ENCODE measurements around the gene PRR15L. TPM values are rescaled to one million over a fixed set of nuclear protein-coding genes. Genes with fewer than 3 reads are reported as not detected.
"Not testable (repeated sequence)": the region's sequence is repeated elsewhere in the genome, so short reads cannot be mapped to it uniquely, and the experiment has no call there.

PRR15L gene
- total RNA-seq, 3 donors from 2014 or later, result 0.14 to 0.29 TPM; not detected in 1

DNA sequence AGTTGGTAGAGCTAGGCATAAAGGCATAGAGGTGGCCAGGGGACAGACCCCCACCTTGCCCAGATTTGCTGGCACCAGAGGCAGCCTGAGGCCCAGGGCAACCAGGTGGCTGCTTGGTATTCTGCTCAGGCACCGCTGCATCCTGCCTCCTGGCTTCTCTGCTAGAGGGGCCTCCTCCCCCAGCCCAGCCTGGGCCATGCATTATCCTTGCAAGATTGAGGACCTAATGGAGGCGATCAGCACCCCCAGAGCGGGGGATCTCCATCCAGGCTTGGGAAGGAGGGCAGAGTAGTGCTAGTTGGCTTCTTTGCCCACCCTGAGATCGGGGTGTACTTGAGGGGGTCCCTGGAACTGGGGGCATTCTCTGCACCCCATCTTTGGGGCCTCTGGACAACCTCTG lies 37.0 kb upstream of the PRR15L start:
- ATAC-seq, result no peak
- H3K36me3 Mint-ChIP-seq (ENCODE audit: insufficient read depth), result no peaks in the 10 kb centered on the region
- H3K4me3 Mint-ChIP-seq, result no peak overlapping the region
- no peaks in the 10 kb centered on the region for H3K4me1 Mint-ChIP-seq (ENCODE audit: low read depth)
- DNase-seq, result no peak
- H3K9me3 Mint-ChIP-seq, result no peaks in the 10 kb centered on the region
- peaks cover 15% of the 10 kb centered on the region for H3K27me3 Mint-ChIP-seq (ENCODE audit: low read depth)

GRCh38 chr17:47993964-47994363 lies 36.3 kb upstream of the PRR15L start:
- no peaks in the 10 kb centered on the region for H3K4me1 Mint-ChIP-seq (ENCODE audit: low read depth)
- ATAC-seq (no peak), DNase-seq (no peak)
- H3K36me3 Mint-ChIP-seq (ENCODE audit: insufficient read depth), result no peaks in the 10 kb centered on the region
- H3K27me3 Mint-ChIP-seq (ENCODE audit: low read depth), result peaks cover 15% of the 10 kb centered on the region
- no peaks in the 10 kb centered on the region for H3K9me3 Mint-ChIP-seq
- H3K4me3 Mint-ChIP-seq, result no peak overlapping the region

- Mint-ChIP-seq H3K27me3 (ENCODE audit: low read depth) (peaks cover 15% of the 10 kb centered on the region), H3K36me3 (ENCODE audit: insufficient read depth) (no peaks in the 10 kb centered on the region), H3K9me3 (no peaks in the 10 kb centered on the region), H3K4me3 (no peak overlapping the region), H3K4me1 (ENCODE audit: low read depth) (no peaks in the 10 kb centered on the region)
- DNase-seq (no peak), ATAC-seq (no peak)
Measured at GRCh38 chr17:47993031-47993564, 35.4 kb upstream of the PRR15L start.

DNA sequence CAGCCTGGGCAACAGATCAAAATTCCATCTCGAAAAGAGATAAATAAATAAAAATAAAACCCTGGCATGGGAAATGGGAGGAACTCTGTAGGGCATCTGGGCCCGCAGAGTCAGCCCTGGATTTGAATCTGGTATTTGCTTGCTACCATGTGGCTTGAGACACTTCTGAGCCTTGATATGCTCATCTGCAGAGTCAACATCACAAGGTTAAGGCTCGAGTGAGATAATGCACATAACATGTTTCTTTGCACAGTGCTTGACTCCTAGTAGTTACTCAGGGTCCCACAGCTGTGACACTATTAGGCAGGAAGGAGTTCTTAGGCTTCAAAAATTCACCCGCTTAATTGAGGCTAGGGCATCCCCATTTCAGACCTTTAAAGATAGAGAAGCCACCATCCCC lies 34.5 kb upstream of the PRR15L start:
- ATAC-seq (no peak), DNase-seq (no peak)
- no peaks in the 10 kb centered on the region for H3K4me1 Mint-ChIP-seq (ENCODE audit: low read depth)
- H3K9me3 Mint-ChIP-seq, result no peaks in the 10 kb centered on the region
- no peak overlapping the region for H3K4me3 Mint-ChIP-seq
- H3K36me3 Mint-ChIP-seq (ENCODE audit: insufficient read depth), result no peaks in the 10 kb centered on the region
- peaks cover 12% of the 10 kb centered on the region for H3K27me3 Mint-ChIP-seq (ENCODE audit: low read depth)

- H3K4me1 Mint-ChIP-seq (ENCODE audit: low read depth), result no peaks in the 10 kb centered on the region
Measured at GRCh38 chr17:47990962-47991731, 33.5 kb upstream of the PRR15L start.

DNA sequence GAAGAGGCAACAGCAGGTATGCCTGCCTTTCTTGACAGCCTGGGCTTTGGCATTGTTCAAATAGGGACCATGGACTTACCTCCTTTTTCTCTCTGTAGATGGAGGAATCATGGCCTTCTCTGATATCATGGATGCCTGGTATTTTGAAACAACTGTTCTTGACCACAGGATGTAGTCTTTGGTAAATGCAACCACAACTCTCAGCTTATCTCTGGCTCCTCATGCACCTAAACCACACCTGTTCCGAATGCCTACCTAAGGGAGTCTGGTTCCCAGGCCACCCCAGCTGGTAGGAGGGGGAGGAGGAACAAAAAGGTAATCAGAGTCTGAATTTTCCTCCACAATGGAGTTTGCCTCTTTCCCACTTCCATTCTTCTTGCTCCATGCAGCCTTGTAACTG lies 32.0 kb upstream of the PRR15L start:
- DNase-seq (no peak), ATAC-seq (no peak)
- H3K36me3 Mint-ChIP-seq (ENCODE audit: insufficient read depth), result peaks cover 4% of the 10 kb centered on the region
- no peak overlapping the region for H3K4me3 Mint-ChIP-seq
- H3K4me1 Mint-ChIP-seq (ENCODE audit: low read depth), result no peaks in the 10 kb centered on the region
- H3K27me3 Mint-ChIP-seq (ENCODE audit: low read depth), result peaks cover 6% of the 10 kb centered on the region
- no peaks in the 10 kb centered on the region for H3K9me3 Mint-ChIP-seq

More at GRCh38 chr17:47990962-47991731, 33.5 kb upstream of the PRR15L start:
- Mint-ChIP-seq H3K4me3 (no peak overlapping the region), H3K36me3 (ENCODE audit: insufficient read depth) (no peaks in the 10 kb centered on the region), H3K9me3 (no peaks in the 10 kb centered on the region), H3K27me3 (ENCODE audit: low read depth) (peaks cover 8% of the 10 kb centered on the region)
- ATAC-seq, result no peak
- no peak for DNase-seq

- DNase-seq (no peak), ATAC-seq (no peak)
- H3K4me1 Mint-ChIP-seq (ENCODE audit: low read depth), result no peaks in the 10 kb centered on the region
- peaks cover 4% of the 10 kb centered on the region for H3K36me3 Mint-ChIP-seq (ENCODE audit: insufficient read depth)
- no peak overlapping the region for H3K4me3 Mint-ChIP-seq
- H3K27me3 Mint-ChIP-seq (ENCODE audit: low read depth), result peaks cover 4% of the 10 kb centered on the region
- no peaks in the 10 kb centered on the region for H3K9me3 Mint-ChIP-seq
Measured at GRCh38 chr17:47989159-47989558, 31.5 kb upstream of the PRR15L start.

DNA sequence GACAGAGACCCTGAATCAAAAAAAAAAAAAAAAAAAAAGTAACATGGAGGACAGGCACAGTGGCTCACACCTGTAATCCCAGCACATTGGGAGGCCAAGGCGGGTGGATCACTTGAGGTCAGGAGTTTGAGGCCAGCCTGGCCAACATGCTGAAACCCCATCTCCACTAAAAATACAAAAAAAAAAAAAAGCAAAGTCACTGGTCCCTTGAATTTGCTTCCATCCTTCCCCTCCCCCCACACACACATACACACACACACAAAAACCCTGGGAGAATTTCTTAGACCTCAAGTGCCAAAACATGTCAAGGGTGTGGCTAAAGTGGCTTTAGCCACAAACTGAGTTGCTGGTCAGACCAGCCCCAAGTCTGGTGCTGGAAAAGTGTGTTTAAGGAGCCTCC lies 30.8 kb upstream of the PRR15L start:
- not testable (repeated sequence) for ATAC-seq; DNase-seq; H3K36me3 Mint-ChIP-seq (ENCODE audit: insufficient read depth); H3K4me3 Mint-ChIP-seq; H3K27me3 Mint-ChIP-seq (ENCODE audit: low read depth); H3K4me1 Mint-ChIP-seq (ENCODE audit: low read depth); H3K9me3 Mint-ChIP-seq

DNA sequence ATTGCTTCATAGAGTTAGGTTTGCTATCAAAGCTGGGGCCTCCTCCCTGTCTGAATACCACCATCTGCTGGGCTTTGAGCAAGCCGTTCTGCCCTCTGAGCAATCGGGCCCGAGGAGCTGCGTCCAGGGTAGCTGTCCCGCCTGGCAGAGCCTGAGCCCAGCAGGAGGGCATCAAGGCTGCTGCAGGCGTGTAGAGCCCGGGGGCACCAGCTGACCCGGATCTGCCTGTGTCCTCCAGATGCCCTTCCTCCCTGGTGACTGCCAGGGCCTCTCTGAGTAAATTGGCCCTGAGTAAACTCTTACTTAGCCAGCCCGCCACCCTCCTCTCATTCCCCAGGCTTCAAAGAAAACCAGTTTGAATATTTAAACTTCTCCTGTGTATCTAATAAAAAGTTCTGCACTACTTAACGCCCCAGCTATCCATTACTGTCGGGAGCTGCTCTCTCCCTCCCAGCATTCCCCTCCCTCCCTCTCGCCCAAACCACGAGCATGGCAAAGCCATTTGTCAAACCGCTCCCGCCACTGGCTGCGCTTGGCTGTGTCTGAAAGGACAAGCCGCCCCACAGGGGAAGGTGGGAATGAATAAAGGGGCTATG lies 29.7 kb upstream of the PRR15L start:
- DNase-seq (no peak), ATAC-seq (no peak)
- no peak overlapping the region for H3K4me3 Mint-ChIP-seq
- H3K4me1 Mint-ChIP-seq (ENCODE audit: low read depth), result peaks cover under 1% of the 10 kb centered on the region
- no peaks in the 10 kb centered on the region for H3K27me3 Mint-ChIP-seq (ENCODE audit: low read depth)
- H3K36me3 Mint-ChIP-seq (ENCODE audit: insufficient read depth), result peaks cover 8% of the 10 kb centered on the region
- H3K9me3 Mint-ChIP-seq, result no peaks in the 10 kb centered on the region

- H3K27me3 Mint-ChIP-seq (ENCODE audit: low read depth), result no peaks in the 10 kb centered on the region
- no peaks in the 10 kb centered on the region for H3K9me3 Mint-ChIP-seq
- peaks cover 4% of the 10 kb centered on the region for H3K4me1 Mint-ChIP-seq (ENCODE audit: low read depth)
- DNase-seq (no peak), ATAC-seq (no peak)
- H3K4me3 Mint-ChIP-seq, result no peak overlapping the region
- peaks cover 8% of the 10 kb centered on the region for H3K36me3 Mint-ChIP-seq (ENCODE audit: insufficient read depth)
Measured at GRCh38 chr17:47986520-47986919, 28.8 kb upstream of the PRR15L start.

- H3K36me3 Mint-ChIP-seq (ENCODE audit: insufficient read depth), result peaks cover 22% of the 10 kb centered on the region
- peaks cover 7% of the 10 kb centered on the region for H3K4me1 Mint-ChIP-seq (ENCODE audit: low read depth)
- no peaks in the 10 kb centered on the region for H3K27me3 Mint-ChIP-seq (ENCODE audit: low read depth)
- no peaks in the 10 kb centered on the region for H3K9me3 Mint-ChIP-seq
- DNase-seq (no peak), ATAC-seq (no peak)
- no peak overlapping the region for H3K4me3 Mint-ChIP-seq
Measured at GRCh38 chr17:47983492-47984223, 26.0 kb upstream of the PRR15L start.

GRCh38 chr17:47982645-47983390 lies 25.1 kb upstream of the PRR15L start:
- Mint-ChIP-seq H3K9me3 (no peaks in the 10 kb centered on the region), H3K36me3 (ENCODE audit: insufficient read depth) (peaks cover 24% of the 10 kb centered on the region), H3K4me1 (ENCODE audit: low read depth) (peaks cover 7% of the 10 kb centered on the region), H3K27me3 (ENCODE audit: low read depth) (no peaks in the 10 kb centered on the region), H3K4me3 (no peak overlapping the region)
- no peak for ATAC-seq
- no peak for DNase-seq

GRCh38 chr17:47982091-47982617 lies 24.5 kb upstream of the PRR15L start:
- H3K27me3 Mint-ChIP-seq (ENCODE audit: low read depth), result no peaks in the 10 kb centered on the region
- ATAC-seq, result no peak
- peaks cover 27% of the 10 kb centered on the region for H3K36me3 Mint-ChIP-seq (ENCODE audit: insufficient read depth)
- H3K9me3 Mint-ChIP-seq, result no peaks in the 10 kb centered on the region
- H3K4me1 Mint-ChIP-seq (ENCODE audit: low read depth), result peaks cover 7% of the 10 kb centered on the region
- no peak overlapping the region for H3K4me3 Mint-ChIP-seq
- no peak for DNase-seq

GRCh38 chr17:47981462-47981861 lies 23.8 kb upstream of the PRR15L start:
- ATAC-seq (no peak), DNase-seq (no peak)
- Mint-ChIP-seq H3K27me3 (ENCODE audit: low read depth) (no peaks in the 10 kb centered on the region), H3K36me3 (ENCODE audit: insufficient read depth) (peaks cover 29% of the 10 kb centered on the region), H3K4me1 (ENCODE audit: low read depth) (peaks cover 7% of the 10 kb centered on the region), H3K9me3 (no peaks in the 10 kb centered on the region), H3K4me3 (no peak overlapping the region)
